K562 (cell line): ENCODE measurements around the gene ZNF587. TPM values are rescaled to one million over a fixed set of nuclear protein-coding genes. Genes with fewer than 3 reads are reported as not detected.
A peak's percentile ranks its signal among the peaks of the same experiment; 100 is the strongest.
"Not testable (repeated sequence)": the region's sequence is repeated elsewhere in the genome, so short reads cannot be mapped to it uniquely, and the experiment has no call there.

Experiments used
- ATF1 ChIP-seq, 2 experiments: fragments of 450-650 bp in 1 of 2; IDR thresholded peaks; 2 replicates each; pipeline ENCODE4 v1.6.1; 2016; ENCODE audit warnings: missing compliant biosample characterization in 1 of 2, missing genetic modification characterization in 1 of 2
- BRD4 ChIP-seq: fragments of 200-600 bp; sonication (generic); IDR thresholded peaks from 2 replicates; pipeline ENCODE4 v1.6.1; 2017; ENCODE audit warnings: inconsistent platforms
- ETV5 ChIP-seq: sonication (generic); formaldehyde crosslinking; IDR thresholded peaks from 2 replicates; pipeline ENCODE4 v1.4.0; 2020; ENCODE audit warnings: low read depth, mild to moderate bottlenecking, missing genetic modification reagents
- GMEB1 ChIP-seq: fragments of 250-450 bp; sonication (Bioruptor Pico); IDR thresholded peaks from 2 replicates; pipeline ENCODE4 v1.4.0; 2020; ENCODE audit warnings: mild to moderate bottlenecking
- KDM5B ChIP-seq: fragments of 200-600 bp; sonication (generic); IDR thresholded peaks from 2 replicates; pipeline ENCODE4 v1.6.1; 2012; ENCODE audit warnings: low read depth, mild to moderate bottlenecking, moderate library complexity, low read length, control low read depth, inconsistent platforms; ENCODE audit not compliant: insufficient replicate concordance
- PKNOX1 ChIP-seq: fragments of 450-650 bp; IDR thresholded peaks from 2 replicates; pipeline ENCODE4 v1.6.1; 2016
- POLR2G ChIP-seq: fragments of 200-400 bp; formaldehyde crosslinking; IDR thresholded peaks from 2 replicates; pipeline ENCODE4 v1.6.1; 2017; ENCODE audit warnings: low read depth, mild to moderate bottlenecking, antibody characterized with exemption, low read length, moderate library complexity
- SUPT5H ChIP-seq: fragments of 450-650 bp; IDR thresholded peaks from 2 replicates; pipeline ENCODE4 v1.6.1; 2016
- ZBTB40 ChIP-seq, 2 experiments: fragments of 450-650 bp in 1 of 2; sonication (generic) in 1 of 2; formaldehyde crosslinking in 1 of 2; IDR thresholded peaks; 2 replicates each; pipeline versions ENCODE4 v1.7.1 to v1.9.0; 2016 to 2022; ENCODE audit warnings: inconsistent platforms in 1 of 2, mild to moderate bottlenecking in 1 of 2, missing genetic modification reagents in 1 of 2
- ZZZ3 ChIP-seq: fragments of 450-650 bp; IDR thresholded peaks from 2 replicates; pipeline ENCODE4 v1.6.1; 2016; ENCODE audit warnings: antibody characterized with exemption, mild to moderate bottlenecking, moderate library complexity
- polyA plus RNA-seq, 8 experiments: library from polyadenylated mRNA; depleted of rRNA in 4 of 8; stranded (reverse) in 5 of 8; unstranded in 3 of 8; fragments of >200 nt; fragmentation: Nextera tagmentation in 2 of 8; fragmentation: Illumina TruSeq in 1 of 8; extraction: Ambion mirVana in 2 of 8; extraction: Trizol in 1 of 8; gene quantifications; 2 replicates each; pipeline versions ENCODE4 v1.2.1 to v1.2.3, GENCODE V29; 2011 to 2014; ENCODE audit warnings: inconsistent platforms in 1 of 8, missing spikeins in 1 of 8
- total RNA-seq, 7 experiments: library from RNA; depleted of rRNA in 6 of 7; stranded (reverse); fragments of >200 nt in 6 of 7; fragmentation: Illumina TruSeq in 2 of 7; extraction: Trizol in 2 of 7; gene quantifications; 2 replicates each; pipeline versions ENCODE4 v1.2.1 to v1.2.3, GENCODE V29; 2011 to 2021; ENCODE audit warnings: low replicate concordance in 1 of 7
- TF ChIP-seq, protein P1 (sequence below): fragments of 450-650 bp; IDR thresholded peaks from 2 replicates; pipeline ENCODE4 v1.6.1; 2016; ENCODE audit warnings: borderline replicate concordance

The ZNF587 gene
- total and polyA plus RNA-seq, 9 of the 15 experiments (the other 6 are each of a cell fraction or from before 2014, with no cell fraction given) = 3.2 to 42.0 (median 24.9) TPM

- peak; percentile 97 for TF ChIP-seq GMEB1 (CRISPR knock-in tag)
- TF ChIP-seq PKNOX1 = peak; percentile 98
- peak; percentile 85 for TF ChIP-seq ZBTB40 (IDR thresholded peaks at IDR 0.05)
- TF ChIP-seq ZBTB40, ATF1 (CRISPR knock-in tag; IDR thresholded peaks at IDR 0.05): not testable (repeated sequence)
- TF ChIP-seq ETV5 (CRISPR knock-in tag) = peak; percentile 49
- TF ChIP-seq KDM5B = peak; percentile 62
- peak; percentile 85 for TF ChIP-seq POLR2G
- 0 out of 2 replicates have a peak, but pooled peaks have one; percentile 11 for TF ChIP-seq ZZZ3
- TF ChIP-seq, protein P1, sequence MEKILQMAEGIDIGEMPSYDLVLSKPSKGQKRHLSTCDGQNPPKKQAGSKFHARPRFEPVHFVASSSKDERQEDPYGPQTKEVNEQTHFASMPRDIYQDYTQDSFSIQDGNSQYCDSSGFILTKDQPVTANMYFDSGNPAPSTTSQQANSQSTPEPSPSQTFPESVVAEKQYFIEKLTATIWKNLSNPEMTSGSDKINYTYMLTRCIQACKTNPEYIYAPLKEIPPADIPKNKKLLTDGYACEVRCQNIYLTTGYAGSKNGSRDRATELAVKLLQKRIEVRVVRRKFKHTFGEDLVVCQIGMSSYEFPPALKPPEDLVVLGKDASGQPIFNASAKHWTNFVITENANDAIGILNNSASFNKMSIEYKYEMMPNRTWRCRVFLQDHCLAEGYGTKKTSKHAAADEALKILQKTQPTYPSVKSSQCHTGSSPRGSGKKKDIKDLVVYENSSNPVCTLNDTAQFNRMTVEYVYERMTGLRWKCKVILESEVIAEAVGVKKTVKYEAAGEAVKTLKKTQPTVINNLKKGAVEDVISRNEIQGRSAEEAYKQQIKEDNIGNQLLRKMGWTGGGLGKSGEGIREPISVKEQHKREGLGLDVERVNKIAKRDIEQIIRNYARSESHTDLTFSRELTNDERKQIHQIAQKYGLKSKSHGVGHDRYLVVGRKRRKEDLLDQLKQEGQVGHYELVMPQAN = peak; percentile 82
- peak; percentile 79 for TF ChIP-seq SUPT5H
- TF ChIP-seq BRD4 = peak; percentile 80; the same call in 1 of the 2 replicates
- peak; percentile 92 for TF ChIP-seq ATF1 (tag; IDR thresholded peaks at IDR 0.05)
Observed at GRCh38 chr19:57849666-57850473, at the start of gene ZNF587 (continued).
